ENCODE measurements around the gene ACKR2. TPM values are rescaled to one million over a fixed set of nuclear protein-coding genes. Genes with fewer than 3 reads are reported as not detected.

Gene ACKR2
- total and polyA plus RNA-seq, 2 of the 13 experiments (the other 11 are each of a cell fraction or from before 2014, with no cell fraction given), result 1.1 to 1.9 TPM

GRCh38 chr3:42804106-42804830, 5.0 kb upstream of the ACKR2 start, which contains the start of gene HIGD1A (continued):
- TF ChIP-seq SKI (IDR thresholded peaks at IDR 0.05; ENCODE audit: partially characterized antibody), result no peak
- TF ChIP-seq ZFP36 (IDR thresholded peaks at IDR 0.05; ENCODE audit: borderline replicate concordance, low read depth, low read length, partially characterized antibody), result no peak
- no peak; the same call in 1 of the 2 replicates for TF ChIP-seq KDM3A (CRISPR knock-in tag; IDR thresholded peaks at IDR 0.05; ENCODE audit: low read depth)
- TF ChIP-seq MED13 (CRISPR knock-in tag; IDR thresholded peaks at IDR 0.05), result 0 out of 2 replicates have a peak, but pooled peaks have one; percentile 72
- TF ChIP-seq TEAD3 (CRISPR knock-in tag; optimal IDR thresholded peaks at IDR 0.05; ENCODE audit: borderline replicate concordance), result no peak
- TF ChIP-seq ZBTB7B (CRISPR knock-in tag; IDR thresholded peaks at IDR 0.05), result peak; percentile 38; the same call in 1 of the 2 replicates
- TF ChIP-seq MTERF4 (CRISPR knock-in tag; IDR thresholded peaks at IDR 0.05), result peak; percentile 23; the same call in 1 of the 2 replicates
- TF ChIP-seq ZNF446 (CRISPR knock-in tag; IDR thresholded peaks at IDR 0.05), result no peak
- TF ChIP-seq ZNF234 (CRISPR knock-in tag; conservative IDR thresholded peaks at IDR 0.05), result no peak
- TF ChIP-seq SIN3A (IDR thresholded peaks at IDR 0.05; ENCODE audit: borderline replicate concordance, low read depth, low read length), result no peak; the same call in 1 of the 2 replicates
- peak; percentile 57 for TF ChIP-seq THAP11 (CRISPR knock-in tag; IDR thresholded peaks at IDR 0.05)
- TF ChIP-seq ZNF570 (CRISPR knock-in tag; IDR thresholded peaks at IDR 0.05; ENCODE audit: borderline replicate concordance), result no peak
- TF ChIP-seq ZNF432 (CRISPR knock-in tag; IDR thresholded peaks at IDR 0.05; ENCODE audit: borderline replicate concordance), result no peak
- TF ChIP-seq HHEX (CRISPR knock-in tag; IDR thresholded peaks at IDR 0.05), result no peak
- peak; percentile 44; the same call in 1 of the 2 replicates for TF ChIP-seq FOSL2 (CRISPR knock-in tag; IDR thresholded peaks at IDR 0.05)
- TF ChIP-seq HOXD1 (CRISPR knock-in tag; IDR thresholded peaks at IDR 0.05), result peak; percentile 49; the same call in 1 of the 2 replicates
- no peak for TF ChIP-seq ZNF20 (CRISPR knock-in tag; IDR thresholded peaks at IDR 0.05)
- no peak for TF ChIP-seq MLLT10 (CRISPR knock-in tag; IDR thresholded peaks at IDR 0.05)
- TF ChIP-seq MEIS2 (CRISPR knock-in tag; IDR thresholded peaks at IDR 0.05), result peak; percentile 67; the same call in 1 of the 2 replicates
- TF ChIP-seq ZNF780A (CRISPR knock-in tag; IDR thresholded peaks at IDR 0.05), result no peak; the same call in 1 of the 2 replicates
- no peak for TF ChIP-seq SOX6 (IDR thresholded peaks at IDR 0.05)
- TF ChIP-seq SOX6 (CRISPR knock-in tag; IDR thresholded peaks at IDR 0.05), result no peak
- TF ChIP-seq SALL1 (CRISPR knock-in tag; IDR thresholded peaks at IDR 0.05), result peak; percentile 80
- TF ChIP-seq DDIT3 (CRISPR knock-in tag; IDR thresholded peaks at IDR 0.05), result no peak
- peak; percentile 17; the same call in 1 of the 2 replicates for TF ChIP-seq ZNF543 (CRISPR knock-in tag; IDR thresholded peaks at IDR 0.05)
- TF ChIP-seq E2F1 (CRISPR knock-in tag; IDR thresholded peaks at IDR 0.05), result peak; percentile 64; the same call in 1 of the 2 replicates
- no peak for TF ChIP-seq HMGA1 (CRISPR knock-in tag; conservative IDR thresholded peaks at IDR 0.05)
- TF ChIP-seq MTF1 (CRISPR knock-in tag; IDR thresholded peaks at IDR 0.05), result no peak
- TF ChIP-seq ZNF549 (CRISPR knock-in tag; IDR thresholded peaks at IDR 0.05), result no peak
- TF ChIP-seq SNAI1 (CRISPR knock-in tag; IDR thresholded peaks at IDR 0.05; ENCODE audit: borderline replicate concordance), result peak; percentile 51
- no peak for TF ChIP-seq SIX1 (CRISPR knock-in tag; IDR thresholded peaks at IDR 0.05; ENCODE audit: borderline replicate concordance)
- no peak for TF ChIP-seq ZNF251 (CRISPR knock-in tag; IDR thresholded peaks at IDR 0.05)
